Heart right ventricle (tissue), 16 donors: ENCODE measurements around the gene MICAL3. TPM values are rescaled to one million over a fixed set of nuclear protein-coding genes. Genes with fewer than 3 reads are reported as not detected.
A peak's percentile ranks its signal among the peaks of the same experiment; 100 is the strongest.
"Not testable (repeated sequence)": the region's sequence is repeated elsewhere in the genome, so short reads cannot be mapped to it uniquely, and the experiment has no call there.

Experiments
- ATAC-seq, 8 donors: fragments of 200-7000 bp; cut with Tn5 transposase; one replicate each; pipeline ENCODE4 v1.9.1; 2020; ENCODE audit warnings: mild to moderate bottlenecking in 8 of 8, moderate library complexity in 8 of 8, moderate number of reproducible peaks in 1 of 8
- DNase-seq, 2 donors: peaks; one replicate each; pipeline ENCODE4 v3.0.0-alpha.2; 2020
- H3K27ac ChIP-seq, 10 donors: fragments of 200-600 bp; sonication (generic) in 2 of 10; one replicate each; pipeline versions ENCODE4 v1.5.0 to v1.8.0; 2020 to 2022; ENCODE audit warnings: mild to moderate bottlenecking in 3 of 10
- H3K27me3 ChIP-seq, 7 donors: fragments of 200-600 bp; one replicate each; pipeline ENCODE4 v1.8.0; 2021 to 2022; ENCODE audit warnings: mild to moderate bottlenecking in 2 of 7
- H3K36me3 ChIP-seq, 9 donors: fragments of 200-600 bp; sonication (generic) in 1 of 9; one replicate each; pipeline versions ENCODE4 v1.5.0 to v1.8.0; 2020 to 2022; ENCODE audit warnings: mild to moderate bottlenecking in 2 of 9
- H3K4me1 ChIP-seq, 9 donors: fragments of 200-600 bp; sonication (generic) in 1 of 9; one replicate each; pipeline versions ENCODE4 v1.5.0 to v1.8.0; 2020 to 2022; ENCODE audit warnings: mild to moderate bottlenecking in 4 of 9
- H3K4me3 ChIP-seq, 10 donors: fragments of 200-600 bp; sonication (generic) in 2 of 10; one replicate each; pipeline versions ENCODE4 v1.5.0 to v1.8.0; 2020 to 2022; ENCODE audit warnings: mild to moderate bottlenecking in 7 of 10, moderate library complexity in 2 of 10
- H3K9me3 ChIP-seq, 11 donors: fragments of 200-600 bp in 10 of 11; sonication (generic) in 2 of 11; one replicate each; pipeline versions ENCODE4 v1.5.0 to v1.8.0; 2013 to 2022; ENCODE audit warnings: mild to moderate bottlenecking in 2 of 11, control low read depth in 1 of 11, moderate library complexity in 1 of 11
- WGBS, 2 donors: extraction: QIAGEN DNeasy Blood & Tissue Kit; methylation state at CpG; one replicate each; pipeline ENCODE4 v1.1.7; 2013; ENCODE audit warnings: inconsistent platforms in 1 of 2; 5-methylcytosine and 5-hydroxymethylcytosine counted together
- intact Hi-C, 10 donors: fragments of 100-400 bp; cut with DNase I; formaldehyde crosslinking; loops; one replicate each; pipeline versions ENCODE4 v1.11.1 to v1.14.2; 2022
- polyA plus RNA-seq, 2 donors: library from polyadenylated mRNA; stranded (reverse); fragments of 200-250 nt; gene quantifications; one replicate each; pipeline ENCODE4 v1.2.3, GENCODE V29; 2013
- total RNA-seq, 10 donors: library from RNA; stranded (reverse); fragmentation: NEBNext Ultra II Directional in 3 of 10; extraction: Animal tissue kit (Norgen Biotek cat#: 25700) in 3 of 10; gene quantifications; one replicate each; pipeline versions ENCODE4 v1.2.1 to v1.2.4, GENCODE V29; 2021 to 2023
- TF ChIP-seq, protein P1 (sequence below), 9 donors: fragments of 200-600 bp; sonication (generic) in 2 of 9; IDR thresholded peaks; one replicate each; pipeline versions ENCODE4 v1.5.0 to v1.8.0; 2021 to 2022; ENCODE audit warnings: antibody characterized with exemption in 9 of 9, mild to moderate bottlenecking in 5 of 9, moderate library complexity in 1 of 9
- donor health status: Arrhythmogenic right ventricular cardiomyopathy.
- donor health status: ischemic (EF 13 %, LVEDD 7.1; RV severe dilation, severe dysfunction).
- donor health status: healthy with polysubstance abuse.
- donor health status: DM: no; HTN: yes; CAD: no.
- donor health status: DM: no; HTN: no; CAD: no.
- donor health status: ischemic (EF 25% LVEDD 6.9; RV normal size, moderate dysfunction).
- donor health status: ischemic (EF 25% LVEDD 5.7; RV mildly dilated, moderate dysfunction).
- donor health status: healthy.
- donor health status: DM: yes; HTN: yes; CAD: no.
- donor health status: Ischemic cardiomyopathy.
- donor health status: ischemic (EF 35%, LVEDD 5.7; RV mildly dilated, moderate dysfunction).
- donor health status: nonischemic (EF 11% LVEDD 7.7; RV severe dilation, severe dysfunction).
- donor health status: DM: yes; HTN: yes; CAD: no.
- donor health status: PGD.
- donor health status: ischemic (EF 29% LVEDD 5.4; RV normal size, mild dysfunction).
- donor health status: nonischemic (EF 23%, LVEDD 6.1; RV moderate dilation, normal function).

MICAL3 gene
- total and polyA plus RNA-seq, 12 donors = 13.2 to 137 (median 109) TPM

DNA sequence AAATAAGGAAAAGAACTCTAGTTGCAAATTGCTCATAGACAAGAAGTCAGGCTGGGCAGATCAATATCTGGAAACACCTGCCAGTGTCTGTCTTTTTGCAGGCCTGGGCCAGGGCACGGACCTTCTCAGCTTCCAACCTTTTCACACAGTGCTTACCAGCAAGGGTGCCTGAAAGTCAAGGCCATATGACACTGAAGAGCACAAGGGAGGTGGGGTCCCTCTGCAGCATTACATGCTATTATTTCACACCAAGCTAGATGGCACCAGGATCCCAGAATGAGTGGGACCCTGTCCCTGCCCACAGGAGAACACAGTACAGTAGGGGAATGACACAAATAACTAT lies 47.6 kb upstream of the MICAL3 start:
- H3K36me3 ChIP-seq = no peaks in the 10 kb centered on the region
- TF ChIP-seq, protein P1, sequence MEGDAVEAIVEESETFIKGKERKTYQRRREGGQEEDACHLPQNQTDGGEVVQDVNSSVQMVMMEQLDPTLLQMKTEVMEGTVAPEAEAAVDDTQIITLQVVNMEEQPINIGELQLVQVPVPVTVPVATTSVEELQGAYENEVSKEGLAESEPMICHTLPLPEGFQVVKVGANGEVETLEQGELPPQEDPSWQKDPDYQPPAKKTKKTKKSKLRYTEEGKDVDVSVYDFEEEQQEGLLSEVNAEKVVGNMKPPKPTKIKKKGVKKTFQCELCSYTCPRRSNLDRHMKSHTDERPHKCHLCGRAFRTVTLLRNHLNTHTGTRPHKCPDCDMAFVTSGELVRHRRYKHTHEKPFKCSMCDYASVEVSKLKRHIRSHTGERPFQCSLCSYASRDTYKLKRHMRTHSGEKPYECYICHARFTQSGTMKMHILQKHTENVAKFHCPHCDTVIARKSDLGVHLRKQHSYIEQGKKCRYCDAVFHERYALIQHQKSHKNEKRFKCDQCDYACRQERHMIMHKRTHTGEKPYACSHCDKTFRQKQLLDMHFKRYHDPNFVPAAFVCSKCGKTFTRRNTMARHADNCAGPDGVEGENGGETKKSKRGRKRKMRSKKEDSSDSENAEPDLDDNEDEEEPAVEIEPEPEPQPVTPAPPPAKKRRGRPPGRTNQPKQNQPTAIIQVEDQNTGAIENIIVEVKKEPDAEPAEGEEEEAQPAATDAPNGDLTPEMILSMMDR (IDR thresholded peaks at IDR 0.05) = no peak
- ATAC-seq (no peak), DNase-seq (no peak)
- H3K4me3 ChIP-seq = no peak overlapping the region
- intact Hi-C loops = loop anchor here in 9 of 10 donors (2.0 to 10.0 kb wide), 11 partner anchors 45 to 517 kb away; partner anchors contain the start of genes MICAL3 (in 2 of the 9) and BCL2L13 (in 1 of the 9)
- WGBS, 2 donors = 46 to 65% methylated on average over 1 of the region's 1 CpG
- H3K9me3 ChIP-seq = no peaks in the 10 kb centered on the region
- H3K27ac ChIP-seq = no peak overlapping the region
- peaks cover 7 to 42% (median 19%) of the 10 kb centered on the region in 9 donors for H3K4me1 ChIP-seq
- H3K27me3 ChIP-seq = no peaks in the 10 kb centered on the region

GRCh38 chr22:18071307-18071967 lies 47.1 kb upstream of the MICAL3 start:
- H3K36me3 ChIP-seq, H3K9me3 ChIP-seq, DNase-seq, H3K27me3 ChIP-seq, ATAC-seq, H3K4me3 ChIP-seq, H3K27ac ChIP-seq: not testable (repeated sequence)
- 83 to 90% methylated on average over 7 of the region's 7 CpGs for WGBS, 2 donors
- H3K4me1 ChIP-seq = peaks cover 3 to 38% (median 14%) of the 10 kb centered on the region in 9 donors
- intact Hi-C loops = loop anchor here in 9 of 10 donors (5.0 to 10.0 kb wide), 10 partner anchors 44 to 517 kb away; partner anchors contain the start of genes MICAL3 (in 2 of the 9) and BCL2L13 (in 1 of the 9)

GRCh38 chr22:18070556-18071306 lies 46.4 kb upstream of the MICAL3 start:
- Histone ChIP-seq H3K27me3 (peaks cover 0 to 7% (median 0%) of the 10 kb centered on the region in 7 donors), H3K36me3 (no peaks in the 10 kb centered on the region), H3K27ac (no peak overlapping the region), H3K9me3 (no peaks in the 10 kb centered on the region), H3K4me3 (no peak overlapping the region), H3K4me1 (peaks cover 0 to 38% (median 7%) of the 10 kb centered on the region in 9 donors)
- no peak for DNase-seq
- TF ChIP-seq, protein P1 (IDR thresholded peaks at IDR 0.05) = peak in 4 of 9 donors; percentile 9 to 23 (median 13)
- intact Hi-C loops = loop anchor here in 9 of 10 donors (5.0 to 10.0 kb wide), 10 partner anchors 43 to 516 kb away; partner anchors contain the start of genes MICAL3 (in 2 of the 9) and BCL2L13 (in 1 of the 9)
- no peak for ATAC-seq
- WGBS, 2 donors = 82 to 84% methylated on average over 14 of the region's 14 CpGs

DNA sequence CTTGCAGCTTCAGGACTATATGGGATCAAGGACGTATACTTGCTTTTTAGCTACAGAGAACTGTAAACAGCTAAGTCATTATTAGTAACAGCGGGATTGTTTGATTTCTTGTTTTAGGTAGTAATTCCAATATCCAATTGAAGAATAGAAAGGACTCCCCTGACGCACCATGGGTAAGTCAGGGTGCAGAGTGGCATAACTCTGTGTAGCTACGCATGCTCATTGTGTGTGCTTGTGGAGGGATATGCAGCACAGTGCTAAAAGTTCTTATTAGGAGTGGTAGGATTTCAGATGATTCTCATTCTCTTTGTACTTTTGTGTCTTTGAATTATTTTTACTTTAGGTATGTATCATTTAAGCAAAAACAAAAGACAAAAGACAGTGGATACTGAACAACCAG lies 45.7 kb upstream of the MICAL3 start:
- no peaks in the 10 kb centered on the region for H3K36me3 ChIP-seq
- no peak for DNase-seq
- WGBS, 2 donors = 91 to 93% methylated on average over 4 of the region's 4 CpGs
- TF ChIP-seq, protein P1 (IDR thresholded peaks at IDR 0.05) = no peak
- intact Hi-C loops = loop anchor here in 9 of 10 donors (5.0 to 10.0 kb wide), 10 partner anchors 43 to 515 kb away; partner anchors contain the start of genes MICAL3 (in 2 of the 9) and BCL2L13 (in 1 of the 9)
- no peak for ATAC-seq
- H3K27me3 ChIP-seq = peaks cover 0 to 14% (median 0%) of the 10 kb centered on the region in 7 donors
- no peak overlapping the region for H3K4me3 ChIP-seq
- no peak overlapping the region for H3K27ac ChIP-seq
- no peaks in the 10 kb centered on the region for H3K9me3 ChIP-seq
- peaks cover 0 to 32% (median 6%) of the 10 kb centered on the region in 9 donors for H3K4me1 ChIP-seq
